ENCODE results near the gene CLEC18B.
"Not testable (repeated sequence)": the region's sequence is repeated elsewhere in the genome, so short reads cannot be mapped to it uniquely, and the experiment has no call there.

The CLEC18B gene

DNA sequence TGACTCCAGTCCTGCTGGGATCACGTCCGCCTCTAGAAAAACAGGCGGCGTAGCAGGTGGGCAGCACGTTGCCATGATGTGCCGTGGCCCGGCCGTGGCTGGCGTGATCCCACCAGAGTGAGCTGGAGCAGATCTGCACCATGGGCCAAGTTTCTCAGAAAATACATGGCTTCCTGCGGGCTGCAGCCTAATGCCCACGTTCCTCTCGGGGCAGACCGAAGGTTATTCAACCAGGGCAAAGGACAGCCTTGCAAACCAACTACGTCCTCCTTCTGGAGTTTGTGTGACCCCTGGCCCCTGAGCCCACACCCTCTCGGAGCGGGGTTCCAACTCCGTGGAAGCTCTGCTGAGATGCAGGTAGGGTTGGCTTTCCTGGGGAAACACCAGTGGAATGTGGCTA lies 808 bp upstream of the CLEC18B start:
- WGBS, result no CpG with 5 or more reads among the region's 17 CpGs
- H3K14ac ChIP-seq (ENCODE audit: low read length in 2 of 2); H3K4me2 ChIP-seq (ENCODE audit: low read length, poor library complexity, severe bottlenecking); H3K9ac ChIP-seq (ENCODE audit: low read length); H3K9me3 ChIP-seq (ENCODE audit: control insufficient read depth, low read length); H2BK5ac ChIP-seq (ENCODE audit: low read depth, low read length, poor library complexity, severe bottlenecking); H2AK5ac ChIP-seq (ENCODE audit: low read length, severe bottlenecking); H3K18ac ChIP-seq (ENCODE audit: low read depth in 1 of 2, low read length in 2 of 2); H4K91ac ChIP-seq (ENCODE audit: low read length); H3K23ac ChIP-seq (ENCODE audit: low read length in 2 of 2); H3K27me3 ChIP-seq (ENCODE audit: control insufficient read depth in 1 of 2, insufficient read depth in 1 of 2, low read length in 2 of 2); H2BK12ac ChIP-seq (ENCODE audit: low read length in 2 of 2); H4K8ac ChIP-seq (ENCODE audit: low read length); H3K36me3 ChIP-seq (ENCODE audit: control insufficient read depth in 1 of 2, insufficient read depth in 2 of 2, low read depth in 1 of 2, low read length in 2 of 2); H2BK120ac ChIP-seq (ENCODE audit: low read depth, low read length); H2AFZ ChIP-seq (ENCODE audit: low read depth, low read length); H3K27ac ChIP-seq (ENCODE audit: low read length, poor library complexity, severe bottlenecking); H3K4me3 ChIP-seq (ENCODE audit: insufficient read depth in 1 of 2, low read depth in 1 of 2, low read length in 2 of 2); H2BK15ac ChIP-seq (ENCODE audit: low read depth, poor library complexity, severe bottlenecking); H3K4me1 ChIP-seq (ENCODE audit: control insufficient read depth, insufficient read depth, low read depth, low read length); H3K79me1 ChIP-seq (replicated peaks; ENCODE audit: low read length, poor library complexity, severe bottlenecking); H3K4ac ChIP-seq (ENCODE audit: low read depth in 1 of 2, low read length in 2 of 2); DNase-seq: not testable (repeated sequence)

DNA sequence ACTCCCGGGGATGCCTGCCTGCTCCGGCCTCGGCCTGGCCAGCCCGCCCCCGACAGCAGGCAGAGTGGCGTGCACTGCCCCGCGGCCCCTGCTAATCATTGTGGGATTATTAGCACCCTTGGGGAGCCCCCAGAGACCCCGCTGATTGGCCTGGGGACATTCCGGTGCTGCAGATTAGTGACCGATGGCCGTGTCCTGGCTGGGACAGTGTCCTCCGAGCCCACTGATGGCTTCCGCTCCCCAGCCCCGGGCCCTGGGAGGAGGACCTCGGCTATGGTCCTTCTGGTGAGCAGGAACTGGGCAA lies 156 bp upstream of the CLEC18B start:
- not testable (repeated sequence) for H3K27me3 ChIP-seq (ENCODE audit: control insufficient read depth in 1 of 2, insufficient read depth in 1 of 2, low read length in 2 of 2); H3K18ac ChIP-seq (ENCODE audit: low read depth in 1 of 2, low read length in 2 of 2); H3K4me1 ChIP-seq (ENCODE audit: control insufficient read depth, insufficient read depth, low read depth, low read length); H3K36me3 ChIP-seq (ENCODE audit: control insufficient read depth in 1 of 2, insufficient read depth in 2 of 2, low read depth in 1 of 2, low read length in 2 of 2); H3K9me3 ChIP-seq (ENCODE audit: control insufficient read depth, low read length); H2BK12ac ChIP-seq (ENCODE audit: low read length in 2 of 2); H4K8ac ChIP-seq (ENCODE audit: low read length); H2BK15ac ChIP-seq (ENCODE audit: low read depth, poor library complexity, severe bottlenecking); H4K91ac ChIP-seq (ENCODE audit: low read length); H2BK120ac ChIP-seq (ENCODE audit: low read depth, low read length); H3K9ac ChIP-seq (ENCODE audit: low read length); H3K4ac ChIP-seq (ENCODE audit: low read depth in 1 of 2, low read length in 2 of 2); DNase-seq; H2BK5ac ChIP-seq (ENCODE audit: low read depth, low read length, poor library complexity, severe bottlenecking); H2AK5ac ChIP-seq (ENCODE audit: low read length, severe bottlenecking); H3K4me2 ChIP-seq (ENCODE audit: low read length, poor library complexity, severe bottlenecking); H3K14ac ChIP-seq (ENCODE audit: low read length in 2 of 2); H2AFZ ChIP-seq (ENCODE audit: low read depth, low read length); H3K4me3 ChIP-seq (ENCODE audit: insufficient read depth in 1 of 2, low read depth in 1 of 2, low read length in 2 of 2); H3K27ac ChIP-seq (ENCODE audit: low read length, poor library complexity, severe bottlenecking); H3K23ac ChIP-seq (ENCODE audit: low read length in 2 of 2); H3K79me1 ChIP-seq (replicated peaks; ENCODE audit: low read length, poor library complexity, severe bottlenecking)
- no CpG with 5 or more reads among the region's 16 CpGs for WGBS

DNA sequence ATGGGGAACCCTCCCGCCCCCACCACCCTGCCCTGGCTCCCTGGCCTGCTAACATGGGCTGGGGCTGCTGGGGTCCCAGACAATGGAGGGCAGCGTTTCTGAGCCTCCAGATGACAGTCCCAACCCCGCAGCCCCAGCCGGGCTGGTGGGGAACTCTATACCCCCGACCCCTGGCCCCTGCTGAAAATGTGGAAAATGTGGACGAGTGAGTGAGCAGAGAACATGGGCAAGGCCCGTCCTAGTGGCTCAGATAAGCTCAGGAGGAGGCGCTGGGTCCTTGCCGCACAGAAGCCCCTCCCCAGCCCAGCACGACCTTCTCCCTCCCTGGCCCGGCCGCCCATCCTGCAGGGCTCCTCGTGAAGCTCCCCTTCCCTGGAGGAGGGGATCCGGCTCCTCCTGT lies 1.5 kb downstream of the CLEC18B start:
- H3K36me3 ChIP-seq (ENCODE audit: control insufficient read depth in 1 of 2, insufficient read depth in 2 of 2, low read depth in 1 of 2, low read length in 2 of 2); H3K79me1 ChIP-seq (replicated peaks; ENCODE audit: low read length, poor library complexity, severe bottlenecking); H3K23ac ChIP-seq (ENCODE audit: low read length in 2 of 2); H2BK12ac ChIP-seq (ENCODE audit: low read length in 2 of 2); H2AFZ ChIP-seq (ENCODE audit: low read depth, low read length); H2BK5ac ChIP-seq (ENCODE audit: low read depth, low read length, poor library complexity, severe bottlenecking); H2BK15ac ChIP-seq (ENCODE audit: low read depth, poor library complexity, severe bottlenecking); H3K4me3 ChIP-seq (ENCODE audit: insufficient read depth in 1 of 2, low read depth in 1 of 2, low read length in 2 of 2); DNase-seq; H3K18ac ChIP-seq (ENCODE audit: low read depth in 1 of 2, low read length in 2 of 2); H3K27ac ChIP-seq (ENCODE audit: low read length, poor library complexity, severe bottlenecking); H3K14ac ChIP-seq (ENCODE audit: low read length in 2 of 2); H3K4me2 ChIP-seq (ENCODE audit: low read length, poor library complexity, severe bottlenecking); H2AK5ac ChIP-seq (ENCODE audit: low read length, severe bottlenecking); H3K27me3 ChIP-seq (ENCODE audit: control insufficient read depth in 1 of 2, insufficient read depth in 1 of 2, low read length in 2 of 2); H3K9me3 ChIP-seq (ENCODE audit: control insufficient read depth, low read length); H2BK120ac ChIP-seq (ENCODE audit: low read depth, low read length); H3K9ac ChIP-seq (ENCODE audit: low read length); H4K91ac ChIP-seq (ENCODE audit: low read length); H3K4ac ChIP-seq (ENCODE audit: low read depth in 1 of 2, low read length in 2 of 2); H4K8ac ChIP-seq (ENCODE audit: low read length); H3K4me1 ChIP-seq (ENCODE audit: control insufficient read depth, insufficient read depth, low read depth, low read length): not testable (repeated sequence)
- no CpG with 5 or more reads among the region's 14 CpGs for WGBS

DNA sequence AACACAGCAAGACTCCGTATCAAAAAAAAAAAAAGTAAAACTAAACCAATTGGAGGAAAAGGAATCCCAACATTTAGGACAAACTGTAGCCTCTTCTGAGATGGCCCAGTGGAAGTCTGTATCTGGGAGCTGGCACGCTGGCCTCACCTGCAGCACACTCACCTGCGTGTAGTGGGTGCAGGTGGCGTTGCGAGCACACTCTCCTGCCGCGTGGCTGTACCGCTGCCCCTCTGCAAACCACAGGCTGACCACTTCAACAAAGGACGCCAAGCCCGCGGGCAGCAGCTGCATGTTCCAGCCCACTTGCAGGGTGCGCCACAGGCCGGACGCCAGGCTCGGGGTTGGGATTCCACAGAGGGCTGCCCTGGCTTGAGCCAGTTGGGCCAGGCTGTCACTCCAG lies 3.4 kb downstream of the CLEC18B start:
- H3K4ac ChIP-seq (ENCODE audit: low read depth in 1 of 2, low read length in 2 of 2); H2AFZ ChIP-seq (ENCODE audit: low read depth, low read length); H2BK120ac ChIP-seq (ENCODE audit: low read depth, low read length); H3K4me1 ChIP-seq (ENCODE audit: control insufficient read depth, insufficient read depth, low read depth, low read length); H3K9me3 ChIP-seq (ENCODE audit: control insufficient read depth, low read length); H3K9ac ChIP-seq (ENCODE audit: low read length); H3K14ac ChIP-seq (ENCODE audit: low read length in 2 of 2); H3K23ac ChIP-seq (ENCODE audit: low read length in 2 of 2); H3K27me3 ChIP-seq (ENCODE audit: control insufficient read depth in 1 of 2, insufficient read depth in 1 of 2, low read length in 2 of 2); H2AK5ac ChIP-seq (ENCODE audit: low read length, severe bottlenecking); H3K36me3 ChIP-seq (ENCODE audit: control insufficient read depth in 1 of 2, insufficient read depth in 2 of 2, low read depth in 1 of 2, low read length in 2 of 2); H3K4me3 ChIP-seq (ENCODE audit: insufficient read depth in 1 of 2, low read depth in 1 of 2, low read length in 2 of 2); H3K4me2 ChIP-seq (ENCODE audit: low read length, poor library complexity, severe bottlenecking); H3K79me1 ChIP-seq (replicated peaks; ENCODE audit: low read length, poor library complexity, severe bottlenecking); H2BK15ac ChIP-seq (ENCODE audit: low read depth, poor library complexity, severe bottlenecking); H2BK5ac ChIP-seq (ENCODE audit: low read depth, low read length, poor library complexity, severe bottlenecking); H2BK12ac ChIP-seq (ENCODE audit: low read length in 2 of 2); H3K27ac ChIP-seq (ENCODE audit: low read length, poor library complexity, severe bottlenecking); DNase-seq; H4K8ac ChIP-seq (ENCODE audit: low read length); H4K91ac ChIP-seq (ENCODE audit: low read length); H3K18ac ChIP-seq (ENCODE audit: low read depth in 1 of 2, low read length in 2 of 2): not testable (repeated sequence)
- no CpG with 5 or more reads among the region's 15 CpGs for WGBS
